Measurements from ENCODE around the gene FGD2. TPM values are rescaled to one million over a fixed set of nuclear protein-coding genes. Genes with fewer than 3 reads are reported as not detected.

The FGD2 gene
- total and polyA plus RNA-seq, 10 of the 15 experiments (the other 5 are each of a cell fraction or from before 2014, with no cell fraction given) = 5.2 to 88.1 (median 33.2) TPM

DNA sequence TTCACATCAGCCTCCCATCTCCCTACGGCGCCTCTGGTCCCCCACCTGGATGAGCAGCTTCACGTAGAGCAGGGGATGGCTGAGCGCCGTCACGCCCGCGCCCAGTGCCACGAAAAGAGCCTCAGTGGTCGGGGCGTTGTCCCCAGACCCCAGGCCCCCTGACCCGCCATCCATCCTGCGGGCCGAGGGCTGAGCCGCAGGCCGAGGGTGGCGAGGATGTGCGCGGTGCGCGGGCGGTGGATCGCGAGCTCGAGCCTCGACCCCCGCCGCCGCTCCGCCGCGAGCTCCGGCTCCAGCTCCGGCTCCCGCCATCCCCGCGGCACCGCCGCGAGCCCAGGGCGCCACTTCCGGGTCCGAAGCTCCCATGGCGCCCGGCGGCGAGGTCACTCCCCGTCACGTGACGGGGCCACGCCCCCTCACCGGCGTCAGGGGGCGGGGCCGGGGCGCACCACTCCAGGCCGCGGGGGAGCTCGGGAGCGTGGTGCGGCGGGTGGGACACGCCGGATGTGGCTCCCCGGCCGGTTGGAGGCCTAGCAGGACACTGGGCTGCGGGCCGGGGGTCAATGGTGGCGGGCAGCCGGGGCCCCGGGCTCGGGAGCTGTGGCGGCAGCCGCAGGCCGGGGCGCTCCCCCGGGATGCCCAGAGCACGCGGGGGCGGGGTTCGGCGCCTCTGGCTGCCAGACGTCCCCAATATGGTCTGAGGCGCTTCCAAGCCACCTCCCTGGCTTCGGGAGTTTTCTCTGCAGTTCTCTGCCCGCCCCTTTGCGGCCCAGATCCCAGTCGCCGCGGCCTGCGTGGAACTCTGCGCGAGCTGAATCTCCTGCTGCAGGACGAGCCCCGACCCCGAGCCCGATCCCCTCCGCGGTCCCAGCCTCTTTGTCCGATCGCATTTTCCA is 19.4 kb upstream of the FGD2 start, which contains the start of gene MTCH1 (continued):
- TF ChIP-seq, protein P1, sequence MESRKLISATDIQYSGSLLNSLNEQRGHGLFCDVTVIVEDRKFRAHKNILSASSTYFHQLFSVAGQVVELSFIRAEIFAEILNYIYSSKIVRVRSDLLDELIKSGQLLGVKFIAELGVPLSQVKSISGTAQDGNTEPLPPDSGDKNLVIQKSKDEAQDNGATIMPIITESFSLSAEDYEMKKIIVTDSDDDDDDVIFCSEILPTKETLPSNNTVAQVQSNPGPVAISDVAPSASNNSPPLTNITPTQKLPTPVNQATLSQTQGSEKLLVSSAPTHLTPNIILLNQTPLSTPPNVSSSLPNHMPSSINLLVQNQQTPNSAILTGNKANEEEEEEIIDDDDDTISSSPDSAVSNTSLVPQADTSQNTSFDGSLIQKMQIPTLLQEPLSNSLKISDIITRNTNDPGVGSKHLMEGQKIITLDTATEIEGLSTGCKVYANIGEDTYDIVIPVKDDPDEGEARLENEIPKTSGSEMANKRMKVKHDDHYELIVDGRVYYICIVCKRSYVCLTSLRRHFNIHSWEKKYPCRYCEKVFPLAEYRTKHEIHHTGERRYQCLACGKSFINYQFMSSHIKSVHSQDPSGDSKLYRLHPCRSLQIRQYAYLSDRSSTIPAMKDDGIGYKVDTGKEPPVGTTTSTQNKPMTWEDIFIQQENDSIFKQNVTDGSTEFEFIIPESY (IDR thresholded peaks at IDR 0.05) = no peak
- no peak for TF ChIP-seq NFIC (IDR thresholded peaks at IDR 0.05; ENCODE audit: low read depth, low read length)
- TF ChIP-seq STAT3 (IDR thresholded peaks at IDR 0.05; ENCODE audit: low read depth, low read length) = no peak
- peak; percentile 26 for TF ChIP-seq SIX5 (IDR thresholded peaks at IDR 0.05; ENCODE audit: low read depth, low read length, severe bottlenecking)
- no peak for TF ChIP-seq SMC3 (IDR thresholded peaks at IDR 0.05; ENCODE audit: borderline replicate concordance, low read length)
- TF ChIP-seq NBN (IDR thresholded peaks at IDR 0.05) = 0 out of 2 replicates have a peak, but pooled peaks have one; percentile 44
- TF ChIP-seq TCF12 (IDR thresholded peaks at IDR 0.05; ENCODE audit: low read depth, low read length) = peak; percentile 47; the same call in 1 of the 2 replicates
- peak; percentile 96 for TF ChIP-seq POLR2A (IDR thresholded peaks at IDR 0.05; ENCODE audit: low read depth, low read length)
- TF ChIP-seq, protein P2, sequence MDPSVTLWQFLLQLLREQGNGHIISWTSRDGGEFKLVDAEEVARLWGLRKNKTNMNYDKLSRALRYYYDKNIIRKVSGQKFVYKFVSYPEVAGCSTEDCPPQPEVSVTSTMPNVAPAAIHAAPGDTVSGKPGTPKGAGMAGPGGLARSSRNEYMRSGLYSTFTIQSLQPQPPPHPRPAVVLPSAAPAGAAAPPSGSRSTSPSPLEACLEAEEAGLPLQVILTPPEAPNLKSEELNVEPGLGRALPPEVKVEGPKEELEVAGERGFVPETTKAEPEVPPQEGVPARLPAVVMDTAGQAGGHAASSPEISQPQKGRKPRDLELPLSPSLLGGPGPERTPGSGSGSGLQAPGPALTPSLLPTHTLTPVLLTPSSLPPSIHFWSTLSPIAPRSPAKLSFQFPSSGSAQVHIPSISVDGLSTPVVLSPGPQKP (IDR thresholded peaks at IDR 0.05; ENCODE audit: low read depth, low read length) = no peak; the same call in none of the 2 replicates
- no peak for TF ChIP-seq TBL1XR1 (IDR thresholded peaks at IDR 0.05; ENCODE audit: low read depth, low read length)
- TF ChIP-seq SUZ12 (IDR thresholded peaks at IDR 0.05; ENCODE audit: unreplicated experiment) = no peak
- TF ChIP-seq SMAD1 (IDR thresholded peaks at IDR 0.05; ENCODE audit: low read depth, partially characterized antibody) = no peak
- peak; percentile 68; the same call in 1 of the 2 replicates for TF ChIP-seq ATF7 (IDR thresholded peaks at IDR 0.05; ENCODE audit: low read depth)
- TF ChIP-seq JUNB (IDR thresholded peaks at IDR 0.05) = no peak
- TF ChIP-seq, protein P3, sequence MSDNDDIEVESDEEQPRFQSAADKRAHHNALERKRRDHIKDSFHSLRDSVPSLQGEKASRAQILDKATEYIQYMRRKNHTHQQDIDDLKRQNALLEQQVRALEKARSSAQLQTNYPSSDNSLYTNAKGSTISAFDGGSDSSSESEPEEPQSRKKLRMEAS (IDR thresholded peaks at IDR 0.05; ENCODE audit: low read depth, low read length) = peak; percentile 96
- TF ChIP-seq CHD1 (IDR thresholded peaks at IDR 0.05; ENCODE audit: low read depth, low read length) = peak; percentile 97
- TF ChIP-seq RUNX3 (IDR thresholded peaks at IDR 0.05; ENCODE audit: low read length) = peak; percentile 51
- TF ChIP-seq NR2F1 (conservative IDR thresholded peaks at IDR 0.05) = peak; percentile 88
